NCI-H146 treated with DMSO at 0.1 percent for 48 hours (cell line): ENCODE results near the gene GOLGA5.
"Not testable (repeated sequence)": the region's sequence is repeated elsewhere in the genome, so short reads cannot be mapped to it uniquely, and the experiment has no call there.

Experiments
- DNase-seq: peaks from one replicate; lab custom pipeline; 2025; ENCODE audit not compliant: unreplicated experiment; lab: John Stamatoyannopoulos, UW

Gene GOLGA5

GRCh38 chr14:92819680-92820535 is 25.8 kb downstream of the GOLGA5 start:
- DNase-seq, result not testable (repeated sequence)

- DNase-seq, result not testable (repeated sequence)
Measured at GRCh38 chr14:92820536-92820840, 26.4 kb downstream of the GOLGA5 start.

- DNase-seq, result no peak
Measured at GRCh38 chr14:92830902-92831301, 36.8 kb downstream of the GOLGA5 start.

GRCh38 chr14:92832137-92832700 is 38.1 kb downstream of the GOLGA5 start:
- no peak for DNase-seq

- DNase-seq, result no peak
Measured at GRCh38 chr14:92841930-92842329, 47.8 kb downstream of the GOLGA5 start.

GRCh38 chr14:92844204-92844603 is 50.1 kb downstream of the GOLGA5 start:
- DNase-seq, result no peak

- DNase-seq, result no peak
Measured at GRCh38 chr14:92846162-92846897, 52.2 kb downstream of the GOLGA5 start.

GRCh38 chr14:92847278-92847677 is 53.2 kb downstream of the GOLGA5 start:
- DNase-seq, result no peak

- no peak for DNase-seq
Measured at GRCh38 chr14:92847749-92848148, 53.6 kb downstream of the GOLGA5 start.

- peak; percentile 92 for DNase-seq
Measured at GRCh38 chr14:92848887-92849286, 54.8 kb downstream of the GOLGA5 start.

- no peak for DNase-seq
Measured at GRCh38 chr14:92850492-92850891, 56.4 kb downstream of the GOLGA5 start.

GRCh38 chr14:92853136-92853535 is 59.0 kb downstream of the GOLGA5 start:
- DNase-seq, result not testable (repeated sequence)

GRCh38 chr14:92860049-92860840 is 66.1 kb downstream of the GOLGA5 start:
- no peak for DNase-seq

GRCh38 chr14:92861856-92862745 is 68.0 kb downstream of the GOLGA5 start:
- DNase-seq, result no peak

GRCh38 chr14:92863286-92864080 is 69.4 kb downstream of the GOLGA5 start:
- peak; percentile 85 for DNase-seq

- no peak for DNase-seq
Measured at GRCh38 chr14:92865674-92866073, 71.6 kb downstream of the GOLGA5 start.

- DNase-seq, result no peak
Measured at GRCh38 chr14:92866181-92866752, 72.2 kb downstream of the GOLGA5 start.

- peak; percentile 20 for DNase-seq
Measured at GRCh38 chr14:92866901-92867865, 73.1 kb downstream of the GOLGA5 start.
